Measurements from ENCODE around the gene SRBD1. TPM values are rescaled to one million over a fixed set of nuclear protein-coding genes. Genes with fewer than 3 reads are reported as not detected.

The SRBD1 gene
- total RNA-seq, 1 experiment from 2014 or later: 20.6 TPM

- H3K4me3 ChIP-seq (replicated peaks in 1 of 2; ENCODE audit: low read depth in 1 of 2, low read length in 2 of 2): no peak overlapping the region
- no TSS peak for BruUV-seq (replicated peaks)
- intact Hi-C loops (cut with micrococcal nuclease): no loop called here
These were observed 211.9 kb downstream of the SRBD1 start for GRCh38 chr2:45399040-45399784.

More at GRCh38 chr2:45399040-45399784, 211.9 kb downstream of the SRBD1 start:
- H3K79me2 ChIP-seq (ENCODE audit: insufficient read depth, low read length): no peaks in the 10 kb centered on the region
- no peak for TF ChIP-seq SRF (IDR thresholded peaks at IDR 0.05; ENCODE audit: low read depth)
- TF ChIP-seq FOSL1 (IDR thresholded peaks at IDR 0.05; ENCODE audit: low read depth): no peak
- TF ChIP-seq EZH2 (IDR thresholded peaks at IDR 0.05): no peak
- TF ChIP-seq MAX (IDR thresholded peaks at IDR 0.05): no peak
- TF ChIP-seq EZH2phosphoT487 (IDR thresholded peaks at IDR 0.05; ENCODE audit: borderline replicate concordance): no peak
- no peak for TF ChIP-seq JUND (IDR thresholded peaks at IDR 0.05)
- TF ChIP-seq YY1 (IDR thresholded peaks at IDR 0.05; ENCODE audit: extremely low read depth, insufficient replicate concordance, low read depth, low read length): no peak
- no peak for TF ChIP-seq EGR1 (IDR thresholded peaks at IDR 0.05; ENCODE audit: low read depth)
- TF ChIP-seq CTCF (IDR thresholded peaks at IDR 0.05 in 2 of 3, conservative IDR thresholded peaks at IDR 0.05 in 1 of 3; ENCODE audit: borderline replicate concordance in 1 of 3, insufficient read depth in 1 of 3, low read depth in 2 of 3, low read length in 2 of 3): no peak
- no peak for TF ChIP-seq SP1 (IDR thresholded peaks at IDR 0.05; ENCODE audit: low read depth)
- no peak for TF ChIP-seq ATF3 (IDR thresholded peaks at IDR 0.05)
- no peak for TF ChIP-seq CBX3 (IDR thresholded peaks at IDR 0.05; ENCODE audit: low read depth)
- TF ChIP-seq RAD21 (IDR thresholded peaks at IDR 0.05; ENCODE audit: low read depth): no peak
- no peak for TF ChIP-seq ZFX (IDR thresholded peaks at IDR 0.05)
- TF ChIP-seq POLR2A (IDR thresholded peaks at IDR 0.05; ENCODE audit: borderline replicate concordance, extremely low read depth, insufficient read depth, insufficient read length): no peak
- no peak for TF ChIP-seq REST (IDR thresholded peaks at IDR 0.05; ENCODE audit: low read depth)
- TF ChIP-seq CEBPB (IDR thresholded peaks at IDR 0.05; ENCODE audit: low read depth): no peak
- RAD21 ChIA-PET (ENCODE audit: low non-redundant PET in 1 of 2, low total read pairs in 2 of 2, uncharacterized antibody in 2 of 2, unreplicated experiment in 2 of 2): no interaction called here
- no peaks in the 10 kb centered on the region for H3K9me3 ChIP-seq (ENCODE audit: control insufficient read depth in 1 of 2, insufficient read depth in 1 of 2, low read depth in 1 of 2, low read length in 2 of 2)
- no peaks in the 10 kb centered on the region for H3K4me1 ChIP-seq (ENCODE audit: control insufficient read depth in 1 of 2, insufficient read depth in 2 of 2, low read length in 2 of 2)
- ATAC-seq: no peak
- DNase-seq (ENCODE audit: low read depth, low spot score): no peak
- H3K9me2 ChIP-seq (ENCODE audit: insufficient read depth): no peaks in the 10 kb centered on the region
- H3K27ac ChIP-seq (ENCODE audit: low read depth, low read length): no peak overlapping the region
- no peaks in the 10 kb centered on the region for H3K27me3 ChIP-seq (ENCODE audit: insufficient read depth, low read length)
- no peaks in the 10 kb centered on the region for H3K36me3 ChIP-seq (ENCODE audit: control insufficient read depth in 1 of 2, insufficient read depth in 2 of 2, low read length in 2 of 2)
- no peak overlapping the region for H3K9ac ChIP-seq (ENCODE audit: low read length)
- CTCF ChIA-PET: no interaction called here
- H2AFZ ChIP-seq (ENCODE audit: low read depth, low read length, poor library complexity, severe bottlenecking): no peak overlapping the region
- POLR2A ChIA-PET: interaction anchor here (0.8 kb wide), 1 partner anchor 17 kb away, joined by 4 read pairs; no protein-coding TSS in a partner anchor
- H4K20me1 ChIP-seq (ENCODE audit: insufficient read depth): no peaks in the 10 kb centered on the region
- H3K4me2 ChIP-seq (ENCODE audit: low read length): no peak overlapping the region

Data from HCT116 (cell line).